H9 (cell line): Measurements from ENCODE around the gene TXNDC11. TPM values are rescaled to one million over a fixed set of nuclear protein-coding genes. Genes with fewer than 3 reads are reported as not detected.

Experiments used
- DNase-seq: peaks from one replicate; pipeline ENCODE4 v3.0.0-alpha.2; 2017
- H2AFZ ChIP-seq: one replicate; pipeline ENCODE4 v1.6.1; 2013; ENCODE audit warnings: mild to moderate bottlenecking, low read length, control low read depth, moderate library complexity
- H2AK5ac ChIP-seq: 2 replicates; pipeline ENCODE4 v1.6.1; 2013; ENCODE audit warnings: low read length, control low read depth, mixed read lengths; ENCODE audit not compliant: insufficient read length
- H2BK120ac ChIP-seq: one replicate; pipeline ENCODE4 v1.6.1; 2013; ENCODE audit warnings: low read depth, mild to moderate bottlenecking, low read length, control low read depth, inconsistent platforms; ENCODE audit not compliant: poor library complexity, severe bottlenecking
- H2BK12ac ChIP-seq: 2 replicates; pipeline ENCODE4 v1.6.1; 2013; ENCODE audit warnings: low read length, control low read depth, mixed read lengths, low read depth; ENCODE audit not compliant: insufficient read length
- H2BK15ac ChIP-seq: 2 replicates; pipeline ENCODE4 v1.6.1; 2013; ENCODE audit warnings: low read depth, low read length, control low read depth
- H2BK20ac ChIP-seq: one replicate; pipeline ENCODE4 v1.6.1; 2013; ENCODE audit warnings: low read depth, mild to moderate bottlenecking, low read length, control low read depth, inconsistent platforms; ENCODE audit not compliant: poor library complexity, severe bottlenecking
- H2BK5ac ChIP-seq: 2 replicates; pipeline ENCODE4 v1.6.1; 2013; ENCODE audit warnings: low read length, control low read depth, mixed read lengths; ENCODE audit not compliant: insufficient read length
- H3K14ac ChIP-seq: 2 replicates; pipeline ENCODE4 v1.6.1; 2013; ENCODE audit warnings: low read length, control low read depth; ENCODE audit not compliant: insufficient read depth
- H3K18ac ChIP-seq: 2 replicates; pipeline ENCODE4 v1.6.1; 2013; ENCODE audit warnings: low read depth, mild to moderate bottlenecking, mixed read lengths, low read length, control low read depth; ENCODE audit not compliant: insufficient read length
- H3K23ac ChIP-seq: 2 replicates; pipeline ENCODE4 v1.6.1; 2013; ENCODE audit warnings: low read length, control low read depth, mixed read lengths, low read depth; ENCODE audit not compliant: insufficient read length
- H3K23me2 ChIP-seq: 2 replicates; pipeline ENCODE4 v1.6.1; 2013; ENCODE audit warnings: low read depth, mild to moderate bottlenecking, mixed read lengths, low read length, control low read depth; ENCODE audit not compliant: insufficient read length, poor library complexity, severe bottlenecking
- H3K27ac ChIP-seq: 2 replicates; pipeline ENCODE4 v1.5.1; 2013; ENCODE audit warnings: low read length, control low read depth, mixed read lengths, low read depth; ENCODE audit not compliant: insufficient read length
- H3K27me3 ChIP-seq: 2 replicates; pipeline ENCODE4 v1.6.1; 2013; ENCODE audit warnings: low read length, control low read depth, inconsistent platforms; ENCODE audit not compliant: insufficient read depth
- H3K4ac ChIP-seq: 2 replicates; pipeline ENCODE4 v1.6.1; 2013; ENCODE audit warnings: low read depth, mild to moderate bottlenecking, control low read depth, inconsistent platforms, low read length, moderate library complexity
- H3K4me1 ChIP-seq: 2 replicates; pipeline ENCODE4 v1.6.1; 2013; ENCODE audit warnings: low read length, control low read depth, inconsistent platforms; ENCODE audit not compliant: insufficient read depth
- H3K4me2 ChIP-seq: 2 replicates; pipeline ENCODE4 v1.6.1; 2013; ENCODE audit warnings: low read length, control low read depth, mixed read lengths; ENCODE audit not compliant: insufficient read length, insufficient read depth
- H3K56ac ChIP-seq: 2 replicates; pipeline ENCODE4 v1.6.1; 2013; ENCODE audit warnings: low read depth, mild to moderate bottlenecking, mixed read lengths, low read length, control low read depth; ENCODE audit not compliant: insufficient read length
- H3K79me1 ChIP-seq: 2 replicates; pipeline ENCODE4 v1.6.1; 2013; ENCODE audit warnings: low read depth, mild to moderate bottlenecking, moderate library complexity, low read length, control low read depth, inconsistent platforms; ENCODE audit not compliant: insufficient read depth, poor library complexity, severe bottlenecking
- H3K79me2 ChIP-seq: 2 replicates; pipeline ENCODE4 v1.6.1; 2013; ENCODE audit warnings: low read length, control low read depth, inconsistent platforms; ENCODE audit not compliant: insufficient read depth
- H3K9ac ChIP-seq: 2 replicates; pipeline ENCODE4 v1.6.1; 2013; ENCODE audit warnings: low read length, control low read depth, mixed read lengths; ENCODE audit not compliant: insufficient read length; ENCODE audit errors: extremely low read depth
- H3K9me3 ChIP-seq: one replicate; pipeline ENCODE4 v1.6.1; 2013; ENCODE audit warnings: low read depth, low read length, inconsistent platforms; ENCODE audit not compliant: control insufficient read depth
- H3T11ph ChIP-seq: one replicate; pipeline ENCODE4 v1.6.1; 2013; ENCODE audit warnings: mild to moderate bottlenecking, low read length, control low read depth, inconsistent platforms
- H4K20me1 ChIP-seq: one replicate; pipeline ENCODE4 v1.6.1; 2013; ENCODE audit not compliant: control insufficient read depth, insufficient read length, insufficient read depth
- H4K5ac ChIP-seq: 2 replicates; pipeline ENCODE4 v1.6.1; 2013; ENCODE audit warnings: low read depth, mild to moderate bottlenecking, mixed read lengths, low read length, control low read depth; ENCODE audit not compliant: insufficient read length
- H4K8ac ChIP-seq: replicated peaks from 2 replicates; pipeline ENCODE4 v1.6.1; 2013; ENCODE audit warnings: low read length, control low read depth, mixed read lengths, low read depth; ENCODE audit not compliant: insufficient read length
- H4K91ac ChIP-seq: 2 replicates; pipeline ENCODE4 v1.6.1; 2013; ENCODE audit warnings: low read depth, mild to moderate bottlenecking, moderate library complexity, mixed read lengths, low read length, control low read depth; ENCODE audit not compliant: insufficient read length
- H3K27ac Mint-ChIP-seq, 3 experiments: 2 replicates in 2 of 3; 3 replicates in 1 of 3; pipeline ENCODE4 v1.8.0; 2020 to 2021; ENCODE audit warnings: mixed read lengths in 3 of 3, mild to moderate bottlenecking in 1 of 3, moderate library complexity in 1 of 3
- H3K27me3 Mint-ChIP-seq: 2 replicates; pipeline ENCODE4 v1.8.0; 2021; ENCODE audit warnings: low read depth, mild to moderate bottlenecking, moderate library complexity, mixed read lengths
- H3K36me3 Mint-ChIP-seq, 3 experiments: 2 replicates in 2 of 3; 3 replicates in 1 of 3; pipeline ENCODE4 v1.8.0; 2020 to 2021; ENCODE audit warnings: low read depth in 3 of 3, mixed read lengths in 3 of 3; ENCODE audit not compliant: insufficient read depth in 1 of 3
- H3K4me1 Mint-ChIP-seq, 2 experiments: 2 replicates each; pipeline ENCODE4 v1.8.0; 2020; ENCODE audit warnings: mixed read lengths in 2 of 2
- H3K4me3 Mint-ChIP-seq, 2 experiments: 2 replicates in 1 of 2; 3 replicates in 1 of 2; pipeline ENCODE4 v1.8.0; 2020 to 2021; ENCODE audit warnings: mild to moderate bottlenecking in 2 of 2, mixed read lengths in 2 of 2, moderate library complexity in 1 of 2
- H3K9me3 Mint-ChIP-seq, 2 experiments: 2 replicates in 1 of 2; 3 replicates in 1 of 2; pipeline ENCODE4 v1.8.0; 2020; ENCODE audit warnings: mild to moderate bottlenecking in 2 of 2, mixed read lengths in 2 of 2, moderate library complexity in 1 of 2
- CTCF ChIP-seq: fragments of 200-600 bp; sonication (generic); conservative IDR thresholded peaks from 3 replicates; pipeline ENCODE4 v1.8.0; 2021; ENCODE audit warnings: antibody characterized with exemption, mild to moderate bottlenecking
- WGBS: extraction: QIAGEN DNeasy Blood & Tissue Kit; methylation state at CpG from one replicate; pipeline ENCODE4 v1.1.7; 2013; ENCODE audit warnings: missing lambda C conversion rate, low lambda C conversion rate, mixed read lengths; ENCODE audit not compliant: insufficient read length; ENCODE audit errors: extremely low coverage; 5-methylcytosine and 5-hydroxymethylcytosine counted together
- total RNA-seq: library from RNA; stranded (reverse); gene quantifications from 2 replicates; pipeline ENCODE4 v1.2.1, GENCODE V29; 2021

TXNDC11 gene
- total RNA-seq, 1 experiment from 2014 or later, result 12.2 TPM

GRCh38 chr16:11755022-11755760 is 12.5 kb upstream of the TXNDC11 start:
- Mint-ChIP-seq H3K36me3 (peaks cover 21 to 73% (median 70%) of the 10 kb centered on the region in 3 experiments; a peak in 6 of 7 replicates), H3K27ac (no peak overlapping the region; a peak in 1 of 7 replicates), H3K9me3 (no peaks in the 10 kb centered on the region), H3K4me1 (no peaks in the 10 kb centered on the region), H3K27me3 (no peaks in the 10 kb centered on the region), H3K4me3 (no peak overlapping the region)
- H2BK20ac ChIP-seq, result no peak overlapping the region
- H3K56ac ChIP-seq, result no peak overlapping the region
- no peak for TF ChIP-seq CTCF
- no CpG with 5 or more reads among the region's 13 CpGs for WGBS
- no peak overlapping the region for H3K23ac ChIP-seq
- no peak overlapping the region for H4K5ac ChIP-seq
- no peak overlapping the region for H3K4ac ChIP-seq
- H2BK5ac ChIP-seq, result no peak overlapping the region
- no peak overlapping the region for H4K91ac ChIP-seq
- no peak for DNase-seq
- H3K23me2 ChIP-seq, result no peaks in the 10 kb centered on the region
- H2BK15ac ChIP-seq, result no peak overlapping the region
- no peaks in the 10 kb centered on the region for H3K79me1 ChIP-seq
- no peak overlapping the region for H3K4me2 ChIP-seq
- no peaks in the 10 kb centered on the region for H3K9me3 ChIP-seq
- H2BK12ac ChIP-seq, result no peak overlapping the region
- H2AFZ ChIP-seq, result no peak overlapping the region
- no peak overlapping the region for H3K27ac ChIP-seq
- H4K8ac ChIP-seq, result no peak overlapping the region
- H3K9ac ChIP-seq, result no peak overlapping the region
- no peak overlapping the region for H2AK5ac ChIP-seq
- no peak overlapping the region for H3T11ph ChIP-seq
- no peak overlapping the region for H3K18ac ChIP-seq
- no peaks in the 10 kb centered on the region for H3K4me1 ChIP-seq
- no peak overlapping the region for H3K14ac ChIP-seq
- no peak overlapping the region for H2BK120ac ChIP-seq
- no peaks in the 10 kb centered on the region for H3K79me2 ChIP-seq
- H4K20me1 ChIP-seq, result no peaks in the 10 kb centered on the region
- H3K27me3 ChIP-seq, result no peaks in the 10 kb centered on the region
